NT2/D1 (cell line): ENCODE measurements around the gene PRXL2B.

Source experiments
- SUZ12 ChIP-seq: IDR thresholded peaks from 2 replicates; pipeline ENCODE4 v1.6.1; 2011; ENCODE audit not compliant: insufficient read length, insufficient read depth; ENCODE audit errors: extremely low read depth
- YY1 ChIP-seq: IDR thresholded peaks from 2 replicates; pipeline ENCODE4 v1.6.1; 2011; ENCODE audit not compliant: insufficient read length, insufficient read depth
- ZNF274 ChIP-seq: IDR thresholded peaks from 2 replicates; pipeline ENCODE4 v1.6.1; 2011; ENCODE audit warnings: mild to moderate bottlenecking, low read depth, low read length

- TF ChIP-seq ZNF274 = no peak
- TF ChIP-seq YY1 = no peak
- TF ChIP-seq SUZ12 = no peak
These were observed 53.3 kb downstream of the PRXL2B start for GRCh38 chr1:2639607-2640521.
